ENCODE measurements around the gene PLXDC2. TPM values are rescaled to one million over a fixed set of nuclear protein-coding genes. Genes with fewer than 3 reads are reported as not detected.

The PLXDC2 gene
- total RNA-seq, 1 experiment from 2014 or later: 38.7 TPM

DNA sequence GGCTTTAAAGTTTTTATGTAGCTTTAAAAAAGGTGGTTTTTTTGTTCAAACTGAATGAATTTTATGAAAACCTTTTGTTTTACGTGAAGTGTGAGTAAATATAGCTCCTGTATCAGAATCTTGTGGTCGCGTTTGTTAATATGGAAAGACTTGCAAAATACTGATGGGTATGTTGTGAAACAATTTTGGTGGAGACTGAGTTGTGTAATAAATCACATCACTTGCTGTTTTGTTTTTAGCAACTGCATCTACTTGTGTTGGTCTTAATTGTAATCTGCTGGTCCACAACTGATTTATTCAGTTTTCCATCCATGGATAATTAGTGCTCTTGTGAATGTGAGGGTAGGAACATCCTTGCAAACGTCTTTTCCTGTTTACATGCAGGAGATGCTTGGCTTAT lies 10.5 kb downstream of the PLXDC2 start:
- no peak overlapping the region for H2AK5ac ChIP-seq (ENCODE audit: insufficient read length, low read length)
- no peaks in the 10 kb centered on the region for H3K9me3 ChIP-seq (ENCODE audit: control insufficient read depth, low read depth, low read length)
- no peak overlapping the region for H3K56ac ChIP-seq (ENCODE audit: insufficient read length, low read depth, low read length)
- no peaks in the 10 kb centered on the region for H4K20me1 ChIP-seq (ENCODE audit: control insufficient read depth, insufficient read depth, insufficient read length)
- no peak overlapping the region for H3K9ac ChIP-seq (ENCODE audit: extremely low read depth, insufficient read length, low read length)
- H2AFZ ChIP-seq (ENCODE audit: low read length): no peak overlapping the region
- H2BK15ac ChIP-seq (ENCODE audit: low read depth, low read length): no peak overlapping the region
- no peak overlapping the region for H2BK5ac ChIP-seq (ENCODE audit: insufficient read length, low read length)
- no peak overlapping the region; a peak in 1 of 7 replicates for H3K27ac Mint-ChIP-seq
- no peak overlapping the region for H3K23ac ChIP-seq (ENCODE audit: insufficient read length, low read depth, low read length)
- no peak overlapping the region for H3K27ac ChIP-seq (ENCODE audit: insufficient read length, low read depth, low read length)
- H3K36me3 Mint-ChIP-seq (ENCODE audit: insufficient read depth in 1 of 3, low read depth in 3 of 3): peaks cover 7 to 20% (median 14%) of the 10 kb centered on the region in 3 experiments
- H3K4me3 Mint-ChIP-seq: no peak overlapping the region
- no peak overlapping the region for H3K14ac ChIP-seq (ENCODE audit: insufficient read depth, low read length)
- no peak overlapping the region for H3K18ac ChIP-seq (ENCODE audit: insufficient read length, low read depth, low read length)
- H4K91ac ChIP-seq (ENCODE audit: insufficient read length, low read depth, low read length): no peak overlapping the region
- no peak overlapping the region for H2BK120ac ChIP-seq (ENCODE audit: low read depth, low read length, poor library complexity, severe bottlenecking)
- peaks cover 22% of the 10 kb centered on the region; the same call in 1 of the 2 replicates for H3K79me2 ChIP-seq (ENCODE audit: insufficient read depth, low read length)
- H3K23me2 ChIP-seq (ENCODE audit: insufficient read length, low read depth, low read length, poor library complexity, severe bottlenecking): no peaks in the 10 kb centered on the region
- no peak overlapping the region for H2BK20ac ChIP-seq (ENCODE audit: low read depth, low read length, poor library complexity, severe bottlenecking)
- H4K5ac ChIP-seq (ENCODE audit: insufficient read length, low read depth, low read length): no peak overlapping the region
- H3K9me3 Mint-ChIP-seq: peaks cover 3% of the 10 kb centered on the region in 2 experiments; a peak in 3 of 5 replicates
- DNase-seq: no peak
- H2BK12ac ChIP-seq (ENCODE audit: insufficient read length, low read depth, low read length): no peak overlapping the region
- H3K4me2 ChIP-seq (ENCODE audit: insufficient read depth, insufficient read length, low read length): no peak overlapping the region
- WGBS (ENCODE audit: extremely low coverage, insufficient read length, low lambda C conversion rate): no CpG with 5 or more reads among the region's 4 CpGs
- no peak overlapping the region for H3K4ac ChIP-seq (ENCODE audit: low read depth, low read length)
- peaks cover 64 to 66% of the 10 kb centered on the region in 2 experiments for H3K4me1 Mint-ChIP-seq
- H4K8ac ChIP-seq (replicated peaks; ENCODE audit: insufficient read length, low read depth, low read length): no peak overlapping the region
- H3T11ph ChIP-seq (ENCODE audit: low read length): no peak overlapping the region
- H3K27me3 Mint-ChIP-seq (ENCODE audit: low read depth): no peaks in the 10 kb centered on the region
- TF ChIP-seq CTCF (conservative IDR thresholded peaks at IDR 0.05): no peak
- H3K4me1 ChIP-seq (ENCODE audit: insufficient read depth, low read length): peaks cover 7% of the 10 kb centered on the region; the same call in 1 of the 2 replicates
- H3K27me3 ChIP-seq (ENCODE audit: insufficient read depth, low read length): no peaks in the 10 kb centered on the region
- H3K79me1 ChIP-seq (ENCODE audit: insufficient read depth, low read depth, low read length, poor library complexity, severe bottlenecking): peaks cover 5% of the 10 kb centered on the region

All from H9 (cell line).